Testis (tissue), 3 donors: Measurements from ENCODE around the gene ELFN2. TPM values are rescaled to one million over a fixed set of nuclear protein-coding genes. Genes with fewer than 3 reads are reported as not detected.

Experiments
- DNase-seq: peaks from one replicate; pipeline ENCODE4 v3.0.0-alpha.2; 2019
- H3K27ac ChIP-seq, 2 donors: fragments of 200-600 bp; sonication (generic); one replicate each; pipeline ENCODE4 v1.5.1; 2019
- H3K27me3 ChIP-seq: fragments of 200-600 bp; sonication (generic); one replicate; pipeline ENCODE4 v1.5.1; 2019
- H3K36me3 ChIP-seq: fragments of 200-600 bp; sonication (generic); one replicate; pipeline ENCODE4 v1.5.1; 2017; ENCODE audit warnings: low read depth; ENCODE audit errors: missing control alignments
- H3K4me1 ChIP-seq: fragments of 200-600 bp; sonication (generic); one replicate; pipeline ENCODE4 v1.5.1; 2019
- H3K4me3 ChIP-seq, 2 donors: fragments of 200-600 bp; sonication (generic); one replicate each; pipeline ENCODE4 v1.5.1; 2017 to 2019
- H3K9me3 ChIP-seq: fragments of 200-600 bp; sonication (generic); one replicate; pipeline ENCODE4 v1.5.1; 2017
- CTCF ChIP-seq, 3 experiments: fragments of 450-650 bp in 2 of 3; fragments of 200-600 bp in 1 of 3; sonication (generic) in 1 of 3; IDR thresholded peaks; one replicate each; pipeline ENCODE4 v1.5.1; 2016 to 2019; ENCODE audit warnings: antibody characterized with exemption in 3 of 3, mild to moderate bottlenecking in 2 of 3, moderate library complexity in 1 of 3
- POLR2A ChIP-seq: fragments of 450-650 bp; IDR thresholded peaks from one replicate; pipeline ENCODE4 v1.6.1; 2017; ENCODE audit warnings: antibody characterized with exemption, mild to moderate bottlenecking, moderate library complexity
- WGBS, 2 donors: methylation state at CpG; one replicate each; pipeline ENCODE4 v1.1.5; 2018; 5-methylcytosine and 5-hydroxymethylcytosine counted together
- intact Hi-C: fragments of 100-400 bp; cut with DNase I; formaldehyde crosslinking; loops from one replicate; pipeline ENCODE4 v1.15.1; 2023; ENCODE audit warnings: low total_unique reads
- polyA plus RNA-seq: library from polyadenylated mRNA; stranded (reverse); fragments of 350-450 nt; fragmentation: Illumina TruSeq; extraction: RNeasy Lipid Tissue Mini Kit (QIAGEN cat#74804); gene quantifications from one replicate; pipeline ENCODE4 v1.2.3, GENCODE V29; 2014; ENCODE audit warnings: low read depth, low replicate concordance; ENCODE audit not compliant: insufficient read depth
- total RNA-seq, 2 donors: library from RNA; depleted of rRNA; stranded (reverse); fragments of >200 nt; gene quantifications; one replicate each; pipeline ENCODE4 v1.2.3, GENCODE V29; 2016

Gene ELFN2
- total and polyA plus RNA-seq, 3 donors from 2014 or later = 4.8 to 5.7 (median 5.3) TPM

GRCh38 chr22:37387793-37388192, 39.5 kb downstream of the ELFN2 start:
- no peaks in the 10 kb centered on the region for H3K36me3 ChIP-seq
- H3K27ac ChIP-seq = no peak overlapping the region
- H3K9me3 ChIP-seq = no peaks in the 10 kb centered on the region
- intact Hi-C loops = no loop called here
- no peak for DNase-seq
- no peaks in the 10 kb centered on the region for H3K4me1 ChIP-seq
- TF ChIP-seq CTCF (IDR thresholded peaks at IDR 0.05) (no peak), POLR2A (no peak)
- no peaks in the 10 kb centered on the region for H3K27me3 ChIP-seq
- 60 to 64% methylated on average over 9 to 10 of the region's 10 CpGs for WGBS, 2 donors
- H3K4me3 ChIP-seq = no peak overlapping the region

GRCh38 chr22:37386441-37386840, 40.8 kb downstream of the ELFN2 start:
- Histone ChIP-seq H3K4me3 (no peak overlapping the region), H3K27me3 (no peaks in the 10 kb centered on the region), H3K4me1 (no peaks in the 10 kb centered on the region), H3K36me3 (no peaks in the 10 kb centered on the region), H3K27ac (no peak overlapping the region), H3K9me3 (no peaks in the 10 kb centered on the region)
- no peak for DNase-seq
- WGBS, 2 donors = 73% methylated on average over 18 of the region's 19 CpGs; no CpG with 5 or more reads in 1 of the 2 donors
- TF ChIP-seq CTCF (IDR thresholded peaks at IDR 0.05) (no peak), POLR2A (no peak)
- intact Hi-C loops = no loop called here

- H3K4me1 ChIP-seq = no peaks in the 10 kb centered on the region
- no peak for DNase-seq
- no peak overlapping the region for H3K27ac ChIP-seq
- H3K36me3 ChIP-seq = no peaks in the 10 kb centered on the region
- WGBS, 2 donors = 91 to 95% methylated on average over 11 of the region's 12 CpGs
- H3K9me3 ChIP-seq = no peaks in the 10 kb centered on the region
- no peak overlapping the region for H3K4me3 ChIP-seq
- TF ChIP-seq CTCF (IDR thresholded peaks at IDR 0.05) (no peak), POLR2A (no peak)
- no peaks in the 10 kb centered on the region for H3K27me3 ChIP-seq
- intact Hi-C loops = no loop called here
Measured at GRCh38 chr22:37384691-37385090, 42.6 kb downstream of the ELFN2 start.

GRCh38 chr22:37383341-37383740, 43.9 kb downstream of the ELFN2 start:
- no peak for TF ChIP-seq CTCF (IDR thresholded peaks at IDR 0.05)
- no peak for TF ChIP-seq POLR2A
- H3K36me3 ChIP-seq = no peaks in the 10 kb centered on the region
- H3K27me3 ChIP-seq = no peaks in the 10 kb centered on the region
- H3K9me3 ChIP-seq = no peaks in the 10 kb centered on the region
- 83 to 90% methylated on average over 3 to 9 of the region's 9 CpGs for WGBS, 2 donors
- DNase-seq = no peak
- intact Hi-C loops = no loop called here
- no peak overlapping the region for H3K4me3 ChIP-seq
- no peak overlapping the region for H3K27ac ChIP-seq
- H3K4me1 ChIP-seq = no peaks in the 10 kb centered on the region

GRCh38 chr22:37381489-37381888, 45.8 kb downstream of the ELFN2 start:
- 67 to 86% methylated on average over 5 to 9 of the region's 9 CpGs for WGBS, 2 donors
- Histone ChIP-seq H3K9me3 (no peaks in the 10 kb centered on the region), H3K4me3 (no peak overlapping the region), H3K27ac (no peak overlapping the region), H3K36me3 (no peaks in the 10 kb centered on the region), H3K27me3 (no peaks in the 10 kb centered on the region), H3K4me1 (no peaks in the 10 kb centered on the region)
- TF ChIP-seq POLR2A = no peak
- no peak for TF ChIP-seq CTCF (IDR thresholded peaks at IDR 0.05)
- DNase-seq = no peak
- intact Hi-C loops = no loop called here
